HCT116 (cell line): ENCODE results near the gene RBPJ.

Experiments
- EZH2 ChIP-seq: fragments of 200-600 bp; sonication (generic); IDR thresholded peaks from 2 replicates; pipeline ENCODE4 v1.6.1; 2017; ENCODE audit warnings: antibody characterized with exemption, mixed run types
- JUND ChIP-seq: IDR thresholded peaks from 2 replicates; pipeline ENCODE4 v1.6.1; 2012
- POLR2A ChIP-seq: IDR thresholded peaks from 2 replicates; pipeline ENCODE4 v1.7.0; 2011; ENCODE audit warnings: borderline replicate concordance; ENCODE audit not compliant: insufficient read depth, insufficient read length; ENCODE audit errors: extremely low read depth
- SP1 ChIP-seq: IDR thresholded peaks from 2 replicates; pipeline ENCODE4 v1.6.1; 2012; ENCODE audit warnings: low read depth
- YY1 ChIP-seq: IDR thresholded peaks from 2 replicates; pipeline ENCODE4 v1.6.1; 2011; ENCODE audit warnings: low read length, low read depth, moderate library complexity, mild to moderate bottlenecking; ENCODE audit not compliant: insufficient replicate concordance; ENCODE audit errors: extremely low read depth
- ZFX ChIP-seq: fragments of 450-650 bp; IDR thresholded peaks from 2 replicates; pipeline ENCODE4 v1.6.1; 2017
- TF ChIP-seq, protein P1 (sequence below), 3 experiments: fragments of 200-600 bp in 1 of 3; sonication (generic) in 1 of 3; IDR thresholded peaks in 2 of 3; conservative IDR thresholded peaks in 1 of 3; 2 replicates each; pipeline ENCODE4 v1.5.1; 2012 to 2017; ENCODE audit warnings: low read depth in 2 of 3, low read length in 2 of 3, antibody characterized with exemption in 1 of 3, borderline replicate concordance in 1 of 3, control low read depth in 1 of 3, mild to moderate bottlenecking in 1 of 3, mixed read lengths in 1 of 3, mixed run types in 1 of 3, moderate library complexity in 1 of 3; ENCODE audit not compliant: insufficient read depth in 1 of 3
- TF ChIP-seq, protein P2 (sequence below): IDR thresholded peaks from 2 replicates; pipeline ENCODE4 v1.6.1; 2012

DNA sequence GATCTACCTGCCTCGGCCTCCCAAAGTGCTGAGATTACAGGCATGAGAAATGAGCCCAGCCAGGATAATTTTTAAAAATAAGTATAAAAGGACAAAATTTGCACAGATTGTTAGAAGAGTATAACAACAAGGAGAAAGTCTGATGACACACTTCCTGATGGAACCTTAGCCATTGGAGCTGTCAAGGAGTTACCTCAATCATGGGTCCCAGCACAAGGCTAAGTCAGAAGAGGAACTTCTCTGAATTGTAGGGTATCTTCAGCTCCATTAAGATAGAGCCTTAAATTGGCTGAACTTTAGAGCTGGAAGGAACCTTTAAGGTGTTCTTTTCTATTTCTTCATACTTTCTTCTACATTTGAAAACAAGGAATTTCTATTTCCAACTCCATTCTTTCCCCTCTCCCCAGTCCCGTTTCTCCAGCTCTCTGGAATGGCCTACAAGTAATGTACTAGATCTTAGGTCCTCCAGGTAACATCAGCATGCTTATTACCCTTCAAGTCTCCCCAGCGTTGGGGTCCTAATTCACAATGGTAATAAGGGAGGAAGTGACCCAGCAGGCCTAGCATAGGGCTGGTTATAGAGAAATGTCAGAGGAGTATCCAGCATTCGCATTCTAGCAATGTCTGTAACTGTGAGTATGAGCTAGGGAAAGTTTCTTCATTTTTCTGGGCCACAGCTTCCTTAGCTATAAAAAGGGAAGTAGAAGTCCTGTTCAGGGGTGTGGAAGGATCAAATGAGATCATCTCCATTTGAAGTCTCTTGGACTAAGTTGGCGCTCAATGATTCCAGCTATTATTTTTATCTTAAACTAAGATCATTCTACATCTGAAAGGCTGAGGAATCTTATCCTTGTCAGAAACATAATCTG is 18.5 kb upstream of the RBPJ start:
- TF ChIP-seq EZH2 (no peak), YY1 (no peak), JUND (no peak), SP1 (no peak), ZFX (no peak), POLR2A (no peak)
- TF ChIP-seq, protein P1, sequence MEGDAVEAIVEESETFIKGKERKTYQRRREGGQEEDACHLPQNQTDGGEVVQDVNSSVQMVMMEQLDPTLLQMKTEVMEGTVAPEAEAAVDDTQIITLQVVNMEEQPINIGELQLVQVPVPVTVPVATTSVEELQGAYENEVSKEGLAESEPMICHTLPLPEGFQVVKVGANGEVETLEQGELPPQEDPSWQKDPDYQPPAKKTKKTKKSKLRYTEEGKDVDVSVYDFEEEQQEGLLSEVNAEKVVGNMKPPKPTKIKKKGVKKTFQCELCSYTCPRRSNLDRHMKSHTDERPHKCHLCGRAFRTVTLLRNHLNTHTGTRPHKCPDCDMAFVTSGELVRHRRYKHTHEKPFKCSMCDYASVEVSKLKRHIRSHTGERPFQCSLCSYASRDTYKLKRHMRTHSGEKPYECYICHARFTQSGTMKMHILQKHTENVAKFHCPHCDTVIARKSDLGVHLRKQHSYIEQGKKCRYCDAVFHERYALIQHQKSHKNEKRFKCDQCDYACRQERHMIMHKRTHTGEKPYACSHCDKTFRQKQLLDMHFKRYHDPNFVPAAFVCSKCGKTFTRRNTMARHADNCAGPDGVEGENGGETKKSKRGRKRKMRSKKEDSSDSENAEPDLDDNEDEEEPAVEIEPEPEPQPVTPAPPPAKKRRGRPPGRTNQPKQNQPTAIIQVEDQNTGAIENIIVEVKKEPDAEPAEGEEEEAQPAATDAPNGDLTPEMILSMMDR (IDR thresholded peaks at IDR 0.05 in 2 of 3, conservative IDR thresholded peaks at IDR 0.05 in 1 of 3; ENCODE audit: borderline replicate concordance in 1 of 3, insufficient read depth in 1 of 3, low read depth in 2 of 3, low read length in 2 of 3) = no peak
- TF ChIP-seq, protein P2, sequence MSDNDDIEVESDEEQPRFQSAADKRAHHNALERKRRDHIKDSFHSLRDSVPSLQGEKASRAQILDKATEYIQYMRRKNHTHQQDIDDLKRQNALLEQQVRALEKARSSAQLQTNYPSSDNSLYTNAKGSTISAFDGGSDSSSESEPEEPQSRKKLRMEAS = no peak
